Activated effector memory CD4-positive, alpha-beta T cell treated with Interleukin-2 at 50 U/mL for 16 hours (primary cell): ENCODE results near the gene SERPINB5.

Experiments
- DNase-seq: peaks from one replicate; pipeline ENCODE4 v3.0.0-alpha.2; 2020

The SERPINB5 gene

GRCh38 chr18:63534615-63535014 is 57.9 kb downstream of the SERPINB5 start:
- no peak for DNase-seq

- no peak for DNase-seq
Observed at GRCh38 chr18:63539904-63540510, 63.2 kb downstream of the SERPINB5 start.

GRCh38 chr18:63542069-63542468 is 65.3 kb downstream of the SERPINB5 start, which contains the start of gene SERPINB12:
Gene SERPINB12 (plus strand): TSS chr18:63542369. CDS start chr18:63556160, 13,791 bp downstream.
- DNase-seq, result no peak

- no peak for DNase-seq
Observed at GRCh38 chr18:63544017-63544416, 67.3 kb downstream of the SERPINB5 start.

GRCh38 chr18:63545000-63545399 is 68.2 kb downstream of the SERPINB5 start:
- DNase-seq, result no peak

GRCh38 chr18:63550068-63550467 is 73.3 kb downstream of the SERPINB5 start:
- no peak for DNase-seq

GRCh38 chr18:63551769-63552168 is 75.0 kb downstream of the SERPINB5 start:
- DNase-seq, result no peak

GRCh38 chr18:63552581-63552980 is 75.8 kb downstream of the SERPINB5 start:
- DNase-seq, result no peak

- DNase-seq, result no peak
Observed at GRCh38 chr18:63553081-63553480, 76.3 kb downstream of the SERPINB5 start.
